Measurements from ENCODE around the gene SPATA6L. TPM values are rescaled to one million over a fixed set of nuclear protein-coding genes. Genes with fewer than 3 reads are reported as not detected.

Gene SPATA6L
- total RNA-seq, 1 donor from 2014 or later: 6.5 TPM

DNA sequence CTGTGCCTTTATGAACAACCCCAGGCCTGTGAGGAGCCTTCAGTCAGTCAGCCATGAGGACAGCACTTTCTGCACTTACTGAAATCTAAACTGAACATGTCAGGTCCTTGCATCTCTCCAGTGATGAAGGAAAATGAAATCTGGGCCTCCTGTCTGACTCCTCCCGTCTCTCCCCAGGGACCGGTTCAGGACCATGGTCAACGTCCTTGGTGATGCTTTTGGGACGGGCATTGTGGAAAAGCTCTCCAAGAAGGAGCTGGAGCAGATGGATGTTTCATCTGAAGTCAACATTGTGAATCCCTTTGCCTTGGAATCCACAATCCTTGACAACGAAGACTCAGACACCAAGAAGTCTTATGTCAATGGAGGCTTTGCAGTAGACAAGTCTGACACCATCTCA, 81.1 kb downstream of the SPATA6L start:
- no peak for DNase-seq (ENCODE audit: low read depth in 2 of 2)

DNA sequence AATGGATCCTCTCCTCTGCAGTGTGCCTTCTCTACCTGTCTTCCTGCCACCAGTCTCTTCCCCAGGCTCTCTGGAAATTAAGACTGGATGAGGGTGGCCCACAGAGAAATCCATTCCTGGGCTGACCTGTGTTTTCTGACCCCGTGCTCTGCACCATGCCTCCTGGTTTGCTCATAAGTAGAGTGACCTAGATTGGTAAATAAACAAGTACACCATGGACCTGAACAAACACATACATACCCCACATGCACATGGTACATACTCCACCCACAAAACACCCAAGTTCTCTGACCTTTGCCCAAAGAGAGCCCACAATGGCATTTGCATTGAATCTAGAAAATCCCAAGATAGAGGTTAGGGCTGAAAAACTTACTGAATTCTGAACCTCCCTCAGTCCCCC, 81.6 kb downstream of the SPATA6L start:
- no peak for DNase-seq (ENCODE audit: low read depth in 2 of 2)

DNA sequence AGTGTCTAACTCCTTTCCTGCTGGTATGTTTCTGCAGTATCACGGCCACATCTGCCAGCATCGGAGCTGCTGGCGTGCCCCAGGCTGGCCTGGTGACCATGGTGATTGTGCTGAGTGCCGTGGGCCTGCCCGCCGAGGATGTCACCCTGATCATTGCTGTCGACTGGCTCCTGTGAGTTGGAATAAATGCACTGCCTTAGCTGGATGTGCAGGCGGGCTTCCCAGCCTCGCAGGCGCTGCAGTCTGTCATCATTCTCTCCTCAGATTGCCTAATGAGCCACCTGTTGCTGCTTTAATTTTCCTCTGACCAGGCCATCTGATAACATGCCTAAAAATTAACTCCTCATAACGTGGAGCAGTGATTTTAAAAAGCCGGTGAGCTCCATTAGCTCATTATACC, 83.3 kb downstream of the SPATA6L start:
- no peak for DNase-seq (ENCODE audit: low read depth in 2 of 2)

DNA sequence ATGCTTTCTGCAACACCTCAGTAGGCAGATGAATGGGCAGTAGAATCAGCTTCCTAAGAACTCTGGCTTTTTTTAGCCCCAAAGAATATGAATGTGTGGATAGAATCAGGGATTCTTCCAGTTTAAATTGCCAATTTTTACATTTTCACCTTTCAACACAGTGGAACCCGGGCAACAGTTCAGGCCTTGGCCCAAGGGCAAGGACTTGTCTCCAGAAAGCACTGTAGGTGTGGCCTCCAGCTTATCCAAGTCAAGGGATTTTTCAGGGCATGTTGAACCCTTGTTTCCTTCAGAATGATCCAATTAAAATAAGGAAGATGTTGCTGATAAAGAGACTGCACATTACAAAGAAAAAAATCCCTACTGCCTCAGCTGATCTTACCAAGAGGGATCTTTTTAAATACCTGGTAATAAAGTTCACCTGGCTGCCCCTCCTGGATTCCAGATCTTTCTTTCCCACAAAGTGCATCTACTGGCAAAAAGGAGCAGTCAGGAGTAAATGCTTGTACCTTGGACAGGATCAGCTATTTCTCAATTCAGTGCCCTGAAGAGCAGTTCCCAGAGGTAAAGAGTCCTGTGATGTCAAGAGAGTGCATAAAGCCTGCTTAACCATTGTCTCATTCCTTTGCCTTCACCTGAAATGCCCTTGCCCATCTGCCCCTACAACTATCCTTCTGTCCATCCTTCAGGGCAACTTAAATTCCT, 84.3 kb downstream of the SPATA6L start:
- DNase-seq (ENCODE audit: low read depth in 2 of 2): no peak

DNA sequence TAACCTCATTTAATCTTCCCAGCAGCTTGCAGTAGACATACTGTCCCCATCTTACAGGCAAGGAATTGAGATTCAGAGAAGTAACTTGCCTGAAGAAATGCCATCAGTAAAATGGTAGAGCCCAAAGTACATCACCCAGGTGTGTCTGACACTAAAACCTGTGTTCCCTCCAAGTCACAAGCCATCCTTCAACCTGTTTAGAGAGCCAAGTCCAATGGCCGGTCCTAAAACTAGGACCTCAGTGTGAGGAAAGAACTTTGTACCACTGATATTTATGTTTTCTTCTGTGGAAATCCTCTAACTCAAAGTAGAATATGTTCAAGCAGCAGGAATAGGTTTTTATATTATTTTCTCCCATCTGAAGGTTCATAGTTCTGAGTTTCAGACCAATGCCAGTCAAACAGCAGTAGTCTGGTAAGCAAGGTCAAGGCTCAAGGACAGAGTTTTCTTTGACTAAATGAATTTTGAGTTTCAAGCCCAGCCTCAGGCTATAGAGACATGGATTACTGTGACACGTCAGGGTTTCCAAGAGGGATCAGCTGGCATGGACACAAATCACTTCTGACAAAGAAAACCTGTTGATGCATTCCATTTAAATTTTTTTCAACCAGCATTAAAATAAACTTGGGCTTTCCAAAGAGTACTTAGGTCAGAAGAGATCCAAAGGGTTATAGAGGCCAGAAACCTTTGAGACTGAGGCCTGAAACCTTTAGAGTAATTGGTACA, 85.1 kb downstream of the SPATA6L start:
- no peak for DNase-seq (ENCODE audit: low read depth in 2 of 2)

DNA sequence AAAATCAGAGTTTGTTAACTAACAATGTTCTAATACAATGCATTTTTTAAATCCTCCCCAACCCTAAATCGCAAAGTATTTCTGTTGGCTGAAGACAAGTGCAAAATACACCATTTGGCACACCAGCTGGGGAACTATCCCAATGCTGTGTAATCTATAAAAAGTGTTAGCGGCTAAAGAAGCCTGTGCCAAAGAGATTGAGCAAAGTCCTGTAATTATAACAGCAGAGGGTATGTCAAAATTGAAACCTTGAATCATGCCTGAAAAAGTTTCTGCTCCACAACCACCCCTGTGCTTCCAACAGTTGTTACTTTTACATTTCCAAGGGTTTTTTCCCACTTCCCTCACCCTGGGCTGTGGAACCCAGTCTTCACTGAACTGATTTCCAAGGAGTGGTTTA, 87.3 kb downstream of the SPATA6L start:
- DNase-seq (ENCODE audit: low read depth in 2 of 2): no peak

DNA sequence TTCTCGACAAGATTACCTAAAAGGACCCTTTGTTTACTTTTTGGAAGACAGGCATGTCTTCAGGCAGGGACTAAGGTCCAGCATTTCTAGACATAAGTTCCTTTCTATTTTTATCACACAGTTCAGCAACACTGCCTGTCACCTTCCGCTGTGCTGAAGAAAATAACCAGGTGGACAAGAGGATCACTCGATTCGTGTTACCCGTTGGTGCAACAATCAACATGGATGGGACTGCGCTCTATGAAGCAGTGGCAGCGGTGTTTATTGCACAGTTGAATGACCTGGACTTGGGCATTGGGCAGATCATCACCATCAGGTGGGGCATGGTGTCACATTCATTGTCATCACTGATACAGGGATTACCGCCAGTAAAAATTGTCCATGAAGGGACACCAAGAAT, 89.8 kb downstream of the SPATA6L start:
- no peak for DNase-seq (ENCODE audit: low read depth in 2 of 2)

DNA sequence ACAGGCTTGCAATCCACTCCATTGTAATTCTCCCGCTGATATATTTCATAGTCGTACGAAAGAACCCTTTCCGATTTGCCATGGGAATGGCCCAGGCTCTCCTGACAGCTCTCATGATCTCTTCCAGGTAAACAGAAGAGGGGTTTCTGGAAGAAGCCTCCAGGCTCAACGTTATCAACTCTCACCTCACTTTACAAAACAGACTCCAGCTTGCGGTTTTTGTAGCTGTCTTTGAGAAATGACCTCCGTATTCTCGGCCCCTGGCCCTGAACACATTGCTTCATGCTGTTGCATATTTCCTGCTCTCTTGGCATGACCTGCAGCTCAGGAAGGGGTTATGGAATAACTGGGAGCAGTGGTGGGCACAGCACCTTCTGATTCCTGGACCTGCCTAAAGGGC, 90.3 kb downstream of the SPATA6L start:
- no peak for DNase-seq (ENCODE audit: low read depth in 2 of 2)

DNA sequence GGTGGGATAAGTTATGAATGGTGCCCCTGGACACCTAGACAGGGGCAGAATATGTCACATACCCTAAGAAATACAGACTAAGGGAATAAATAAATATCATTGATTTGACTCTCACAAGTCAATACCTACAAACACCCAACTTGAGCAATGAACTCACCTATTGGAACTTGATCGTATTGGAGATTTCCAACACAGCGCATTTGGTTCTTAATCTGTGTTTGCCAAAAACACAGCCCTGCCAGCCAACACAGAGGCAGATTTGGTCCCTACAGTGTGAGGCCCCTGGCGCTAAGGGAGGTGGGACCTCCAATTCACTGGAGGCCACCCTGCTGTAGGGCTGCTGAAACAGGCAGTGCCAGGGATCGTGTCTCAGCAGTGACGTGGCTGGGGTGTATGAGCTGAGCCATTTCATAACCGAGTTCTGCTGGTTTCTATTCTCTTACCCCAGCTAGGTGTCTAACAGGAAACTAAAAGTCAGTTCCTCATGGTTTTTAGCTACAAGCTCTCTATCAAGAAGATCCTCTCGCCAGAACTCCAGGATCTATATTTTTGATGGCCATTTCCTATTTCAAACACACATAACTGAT, 91.5 kb downstream of the SPATA6L start:
- DNase-seq (ENCODE audit: low read depth in 2 of 2): no peak

DNA sequence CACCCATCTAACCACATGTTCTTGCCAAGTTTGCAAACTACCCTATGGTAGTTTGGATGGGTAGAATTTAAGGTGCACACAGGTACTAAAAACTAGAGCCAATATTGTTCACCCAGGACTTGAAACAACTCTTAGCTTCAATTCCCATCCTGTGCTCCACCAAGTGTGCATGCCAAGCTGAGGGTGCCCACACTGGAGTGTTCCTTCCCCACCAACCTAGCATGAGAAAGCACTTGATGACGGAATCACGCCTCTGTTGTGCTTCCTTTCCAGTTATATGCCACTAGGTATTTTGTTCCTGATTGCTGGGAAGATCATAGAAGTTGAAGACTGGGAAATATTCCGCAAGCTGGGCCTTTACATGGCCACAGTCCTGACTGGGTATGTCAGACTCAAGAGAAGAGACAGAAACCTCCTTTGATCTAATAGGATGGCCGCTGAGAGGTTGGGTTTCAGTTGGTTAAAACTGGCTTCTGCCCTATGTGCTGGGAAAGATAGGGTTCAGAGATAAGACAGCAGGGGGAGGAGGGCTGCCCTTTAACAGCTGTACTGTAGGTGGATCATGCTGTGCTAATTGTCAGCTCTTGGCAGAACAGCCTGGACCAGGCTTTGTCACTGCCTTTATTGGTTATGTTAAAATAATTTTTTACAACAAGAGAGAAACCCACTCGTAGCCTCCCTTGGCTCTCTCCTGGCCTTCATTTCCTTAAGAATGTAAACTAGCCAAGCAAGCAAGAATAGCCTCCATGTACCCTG, 92.5 kb downstream of the SPATA6L start:
- DNase-seq (ENCODE audit: low read depth in 2 of 2): no peak

DNA sequence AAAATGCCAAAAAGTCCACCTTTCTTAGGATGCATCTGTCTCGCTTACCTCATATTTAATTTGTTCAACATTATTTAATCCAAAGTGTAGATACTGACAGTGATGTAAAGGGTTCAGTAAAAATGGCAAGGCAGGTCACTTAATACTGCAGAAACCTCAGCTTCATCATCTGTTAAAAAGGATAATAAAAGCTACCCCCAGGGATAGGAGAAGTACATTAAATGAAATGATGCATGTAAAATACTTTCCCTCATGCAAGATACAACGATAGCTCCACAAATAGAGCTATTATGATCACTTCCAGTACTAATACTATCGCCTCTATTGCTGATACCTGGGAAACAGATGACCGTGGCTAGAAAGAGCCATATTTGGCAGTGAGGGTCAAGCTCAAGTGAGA, 93.1 kb downstream of the SPATA6L start:
- no peak for DNase-seq (ENCODE audit: low read depth in 2 of 2)

DNA sequence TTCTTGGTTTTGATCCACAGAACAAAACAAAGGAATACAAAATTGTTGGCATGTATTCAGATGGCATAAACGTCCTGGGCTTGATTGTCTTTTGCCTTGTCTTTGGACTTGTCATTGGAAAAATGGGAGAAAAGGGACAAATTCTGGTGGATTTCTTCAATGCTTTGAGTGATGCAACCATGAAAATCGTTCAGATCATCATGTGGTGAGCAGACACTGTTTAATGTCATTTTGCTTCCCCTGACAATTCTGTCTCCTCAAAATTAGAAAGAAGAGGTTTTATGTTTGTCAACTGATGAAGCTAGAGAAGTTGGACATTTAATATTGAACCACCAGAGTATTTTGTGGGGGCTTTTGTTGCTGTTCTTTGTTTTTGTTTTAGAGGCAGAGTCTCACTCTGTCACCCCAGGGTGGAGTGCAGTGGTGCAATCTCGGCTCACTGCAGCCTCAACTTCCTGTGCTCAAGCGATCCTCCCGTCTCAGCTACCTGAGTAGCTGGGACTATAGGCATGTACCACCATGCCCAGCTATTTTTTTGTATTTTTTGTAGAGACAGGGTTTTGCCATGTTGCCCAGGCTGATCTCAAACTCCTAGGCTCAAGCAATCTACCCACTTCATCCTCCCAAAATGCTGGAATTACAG, 94.0 kb downstream of the SPATA6L start:
- DNase-seq (ENCODE audit: low read depth in 2 of 2): no peak

DNA sequence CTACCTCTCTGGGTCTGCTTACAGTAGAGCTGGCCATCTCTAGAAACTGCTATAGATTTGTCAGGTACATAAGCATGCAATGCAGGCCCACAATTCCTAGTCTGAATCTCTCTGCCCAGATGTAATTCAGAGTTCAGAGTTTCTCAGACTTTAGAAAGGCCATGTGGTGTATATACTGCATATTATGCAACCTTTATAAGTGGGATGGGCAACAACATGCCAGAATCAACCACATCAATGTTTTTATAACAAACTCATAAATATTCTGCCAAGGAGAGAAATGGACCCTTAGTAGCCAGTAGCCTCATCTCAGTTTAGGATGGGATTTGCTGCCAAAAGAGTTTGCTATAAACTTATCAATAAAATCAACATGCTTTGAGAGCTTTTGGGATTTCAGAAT, 97.2 kb downstream of the SPATA6L start:
- no peak for DNase-seq (ENCODE audit: low read depth in 2 of 2)

DNA sequence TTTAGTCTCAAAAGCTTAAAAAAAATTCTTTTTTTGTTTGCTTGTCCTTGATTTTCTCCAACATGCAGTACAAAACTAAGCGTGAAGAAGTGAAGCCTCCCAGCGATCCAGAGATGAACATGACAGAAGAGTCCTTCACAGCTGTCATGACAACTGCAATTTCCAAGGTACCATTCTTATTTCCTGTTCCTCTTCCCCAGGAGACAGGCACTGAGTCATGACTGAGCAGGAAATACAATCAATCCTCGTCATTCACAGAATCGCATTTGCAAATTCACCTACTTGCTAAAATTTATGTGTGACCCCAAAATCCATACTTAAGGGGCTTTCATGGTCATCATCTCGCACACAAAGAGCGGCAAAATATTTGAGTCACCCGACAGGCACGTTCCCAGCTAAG, 98.7 kb downstream of the SPATA6L start:
- peak; percentile 26 to 63 for DNase-seq (ENCODE audit: low read depth in 2 of 2)

DNA sequence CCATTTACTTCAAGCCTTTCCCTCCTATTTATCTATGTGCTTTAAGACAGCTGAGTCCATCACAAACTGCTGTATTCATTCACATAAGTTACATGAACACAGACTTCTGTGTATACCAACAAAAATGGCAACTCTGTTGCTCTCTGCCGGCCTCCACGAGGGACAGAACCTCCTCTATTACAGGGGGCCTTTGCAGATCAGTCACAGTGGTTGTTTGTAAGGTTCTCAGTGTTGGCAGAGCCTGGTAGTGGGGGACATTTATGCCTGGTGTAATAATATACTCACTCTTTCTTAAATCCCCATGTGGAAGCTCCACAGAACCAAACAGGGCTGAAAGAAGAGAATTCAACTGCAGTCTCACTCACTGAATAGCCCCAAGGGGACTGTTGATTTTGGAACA, 99.5 kb downstream of the SPATA6L start:
- no peak for DNase-seq (ENCODE audit: low read depth in 2 of 2)

DNA sequence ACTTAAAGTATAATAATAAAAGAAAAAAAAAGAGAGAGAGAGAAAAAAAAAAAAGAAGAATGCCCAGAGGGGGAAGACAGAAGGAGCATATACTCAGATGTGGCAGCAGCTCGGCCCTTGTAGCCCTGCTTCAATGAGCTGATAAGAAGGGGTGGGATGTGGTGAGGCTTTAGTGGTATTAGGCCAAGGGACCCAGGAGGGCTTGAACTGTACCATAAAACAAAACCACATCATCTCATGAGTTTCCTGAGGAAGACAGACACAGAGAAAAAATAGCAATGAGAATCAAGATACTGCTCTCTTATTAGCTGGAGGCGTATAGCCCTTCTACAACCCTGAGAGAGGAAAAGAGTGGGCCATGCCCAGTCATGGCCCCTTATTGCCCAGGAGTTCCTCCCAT, 103.2 kb downstream of the SPATA6L start:
- DNase-seq (ENCODE audit: low read depth in 2 of 2): no peak

DNA sequence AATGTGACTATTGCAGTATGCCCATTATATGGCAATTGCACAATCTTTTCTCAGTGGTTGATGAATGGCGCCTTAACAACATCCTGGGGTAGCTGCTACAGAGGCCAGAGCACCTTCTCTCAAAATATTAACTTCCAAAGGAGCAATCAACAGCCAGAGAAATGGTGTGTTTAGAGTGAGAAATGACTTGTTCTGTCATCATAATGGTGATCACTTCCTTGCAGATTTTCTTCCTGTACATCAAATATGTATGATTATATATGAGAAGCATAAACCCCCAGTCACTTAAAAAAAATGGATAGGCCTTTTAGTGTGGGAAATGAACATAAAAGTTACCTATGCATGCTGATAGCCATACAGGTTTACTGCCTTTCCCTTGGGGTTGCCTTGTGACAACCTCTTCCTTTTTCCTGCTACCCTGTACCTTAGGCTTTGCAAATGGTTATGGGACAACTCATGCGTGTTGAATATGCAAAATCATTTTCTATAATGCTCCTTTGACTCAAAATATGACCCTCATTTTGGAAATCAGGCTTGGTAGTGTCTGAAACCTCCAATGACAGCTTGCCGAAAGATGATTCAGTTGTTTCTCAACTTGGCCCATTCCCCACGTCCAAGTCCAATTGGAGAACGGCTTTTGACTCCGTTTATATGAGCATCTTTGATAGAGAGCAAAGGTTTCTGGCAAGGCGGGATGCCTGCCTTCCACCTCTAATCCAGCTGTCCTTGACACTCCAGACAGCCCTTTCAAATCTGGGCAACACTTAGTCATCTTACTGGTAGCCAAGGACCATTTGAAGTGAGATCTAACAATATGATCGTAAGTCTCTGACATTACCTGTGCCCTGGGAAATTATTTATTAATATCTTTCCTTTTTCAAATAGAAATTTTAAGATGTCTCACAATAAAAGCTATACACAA, 106.8 kb downstream of the SPATA6L start:
- no peak for DNase-seq (ENCODE audit: low read depth in 2 of 2)

DNA sequence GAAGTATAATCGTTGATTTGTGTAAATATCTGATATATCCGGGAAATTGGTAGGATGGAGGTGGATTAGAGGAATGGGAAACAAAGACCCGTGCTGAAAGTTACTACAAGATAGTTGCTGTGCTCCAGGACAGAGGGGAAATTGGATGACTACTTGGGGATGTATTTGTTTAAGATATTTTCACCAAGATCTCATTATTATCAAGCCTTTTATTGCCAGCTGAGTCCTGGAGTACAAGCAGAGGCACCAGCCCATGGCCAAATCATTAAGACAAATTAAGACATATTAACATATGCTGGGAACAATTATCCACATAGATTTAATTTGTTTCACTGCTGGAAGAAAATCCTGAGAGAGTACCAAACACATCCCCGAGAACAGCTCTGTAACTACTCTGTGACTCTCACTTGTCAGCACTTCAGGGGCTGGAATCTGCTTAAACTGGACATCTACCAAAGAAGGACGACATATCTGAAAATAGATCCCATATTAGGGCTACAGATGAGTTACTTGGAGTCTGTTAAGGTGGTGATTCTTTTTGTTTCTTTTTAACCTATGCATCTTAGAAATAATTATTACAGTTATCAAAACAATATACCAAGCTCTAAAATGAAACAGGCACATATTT, 107.8 kb downstream of the SPATA6L start:
- no peak for DNase-seq (ENCODE audit: low read depth in 2 of 2)

DNA sequence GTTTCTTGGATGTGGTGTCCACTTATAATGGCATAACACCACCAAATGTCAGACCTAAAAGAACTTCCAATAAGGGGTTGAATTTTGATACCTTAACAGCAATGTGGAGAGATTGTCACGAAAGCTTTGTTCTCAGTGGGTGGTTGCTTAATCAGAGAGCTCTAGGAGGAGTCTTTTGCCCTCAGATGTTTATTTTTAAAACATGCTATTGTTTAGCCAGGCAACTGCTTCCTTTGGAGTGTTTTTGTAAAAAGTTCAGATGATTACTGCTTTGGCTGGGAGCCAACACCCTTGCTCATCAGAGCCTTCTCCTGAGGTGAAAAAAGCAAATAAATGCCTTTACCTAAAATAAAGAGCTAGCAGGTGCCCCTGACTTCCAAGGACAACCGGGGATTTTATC, 111.0 kb downstream of the SPATA6L start:
- DNase-seq (ENCODE audit: low read depth in 2 of 2): peak; percentile 50 to 93

DNA sequence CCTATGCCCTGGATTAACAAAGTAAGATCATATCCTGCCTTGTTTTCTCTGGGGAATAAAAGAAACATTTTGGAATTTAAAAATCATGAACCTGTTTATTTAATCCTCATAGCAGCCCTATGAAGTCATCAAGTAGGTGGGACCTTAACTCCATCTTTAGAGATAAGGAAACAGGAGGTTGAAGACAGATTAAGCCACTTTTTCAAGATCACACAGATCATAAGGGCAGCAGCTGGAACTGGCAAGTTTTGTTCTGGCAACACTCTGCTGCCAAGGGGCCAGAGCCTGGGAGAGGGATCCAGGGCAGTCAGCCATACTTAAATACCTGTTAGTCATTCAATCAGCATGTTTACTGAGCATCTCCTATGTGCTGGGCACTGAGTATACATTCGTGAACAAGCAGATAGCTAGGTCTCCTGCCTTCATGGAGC, 112.3 kb downstream of the SPATA6L start:
- peak in 1 of 2 donors; percentile 76 for DNase-seq (ENCODE audit: low read depth in 2 of 2)

Data from lung microvascular endothelial cell (primary cell).